ENCODE results near the gene FOXQ1.
A peak's percentile ranks its signal among the peaks of the same experiment; 100 is the strongest.
"Not testable (repeated sequence)": the region's sequence is repeated elsewhere in the genome, so short reads cannot be mapped to it uniquely, and the experiment has no call there.

FOXQ1 gene

GRCh38 chr6:1290805-1291204 lies 21.1 kb upstream of the FOXQ1 start:
- no peak for DNase-seq (ENCODE audit: low read depth in 2 of 2)

GRCh38 chr6:1291381-1291780 lies 20.5 kb upstream of the FOXQ1 start:
- no peak for DNase-seq (ENCODE audit: low read depth in 2 of 2)

GRCh38 chr6:1295420-1295819 lies 16.5 kb upstream of the FOXQ1 start:
- no peak for DNase-seq (ENCODE audit: low read depth in 2 of 2)

- no peak for DNase-seq (ENCODE audit: low read depth in 2 of 2)
These were observed 15.8 kb upstream of the FOXQ1 start for GRCh38 chr6:1296079-1296478.

GRCh38 chr6:1296542-1296941 lies 15.4 kb upstream of the FOXQ1 start:
- DNase-seq (ENCODE audit: low read depth in 2 of 2) = no peak

- peak; percentile 75 to 79 for DNase-seq (ENCODE audit: low read depth in 2 of 2)
These were observed 14.2 kb upstream of the FOXQ1 start for GRCh38 chr6:1297746-1298145.

- DNase-seq (ENCODE audit: low read depth in 2 of 2) = no peak
These were observed 13.1 kb upstream of the FOXQ1 start for GRCh38 chr6:1298768-1299167.

GRCh38 chr6:1306133-1306532 lies 5.8 kb upstream of the FOXQ1 start:
- no peak for DNase-seq (ENCODE audit: low read depth in 2 of 2)

GRCh38 chr6:1309366-1309765 lies 2.5 kb upstream of the FOXQ1 start:
- DNase-seq (ENCODE audit: low read depth in 2 of 2) = no peak

- DNase-seq (ENCODE audit: low read depth in 2 of 2) = no peak
These were observed 1.1 kb upstream of the FOXQ1 start for GRCh38 chr6:1310628-1311399.

- DNase-seq (ENCODE audit: low read depth in 2 of 2) = no peak
These were observed 240 bp downstream of the FOXQ1 start for GRCh38 chr6:1312203-1312472.

- no peak for DNase-seq (ENCODE audit: low read depth in 2 of 2)
These were observed 822 bp downstream of the FOXQ1 start for GRCh38 chr6:1312473-1313367.

GRCh38 chr6:1313384-1313766 lies 1.5 kb downstream of the FOXQ1 start:
- no peak for DNase-seq (ENCODE audit: low read depth in 2 of 2)

- DNase-seq (ENCODE audit: low read depth in 2 of 2) = no peak
These were observed 2.0 kb downstream of the FOXQ1 start for GRCh38 chr6:1313767-1314503.

GRCh38 chr6:1314617-1315016 lies 2.7 kb downstream of the FOXQ1 start:
- no peak for DNase-seq (ENCODE audit: low read depth in 2 of 2)

- no peak for DNase-seq (ENCODE audit: low read depth in 2 of 2)
These were observed 3.3 kb downstream of the FOXQ1 start for GRCh38 chr6:1315201-1315559.

- no peak for DNase-seq (ENCODE audit: low read depth in 2 of 2)
These were observed 3.9 kb downstream of the FOXQ1 start for GRCh38 chr6:1315560-1316386.

- no peak for DNase-seq (ENCODE audit: low read depth in 2 of 2)
These were observed 4.6 kb downstream of the FOXQ1 start for GRCh38 chr6:1316489-1316971.

GRCh38 chr6:1317302-1317815 lies 5.5 kb downstream of the FOXQ1 start:
- no peak for DNase-seq (ENCODE audit: low read depth in 2 of 2)

GRCh38 chr6:1318036-1318435 lies 6.1 kb downstream of the FOXQ1 start:
- no peak for DNase-seq (ENCODE audit: low read depth in 2 of 2)

- DNase-seq (ENCODE audit: low read depth in 2 of 2) = not testable (repeated sequence)
These were observed 6.7 kb downstream of the FOXQ1 start for GRCh38 chr6:1318584-1318983.
